Measurements from ENCODE around the gene ACSS2.

DNA sequence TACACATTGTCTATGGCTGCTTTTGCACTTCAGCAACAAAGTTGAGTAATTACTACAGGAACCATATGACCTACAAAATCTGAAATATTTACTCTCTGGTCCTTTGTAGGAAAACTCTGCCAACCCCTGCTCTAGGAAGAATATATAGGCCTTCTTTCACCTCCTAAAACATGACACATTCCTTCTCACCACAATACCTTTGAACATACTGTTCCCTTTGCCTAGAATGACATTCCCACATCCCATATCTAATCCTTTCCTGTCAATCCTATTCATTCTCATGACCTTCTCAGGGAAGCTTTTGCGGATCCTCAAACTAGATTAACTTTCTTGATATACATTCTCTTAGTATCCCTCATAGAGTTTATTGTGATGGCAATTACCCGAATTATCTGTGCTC, 33.0 kb upstream of the ACSS2 start:
- TF ChIP-seq CTCF (IDR thresholded peaks at IDR 0.05; ENCODE audit: borderline replicate concordance, extremely low read depth, low read length, poor library complexity, severe bottlenecking), result no peak
- TF ChIP-seq EZH2 (IDR thresholded peaks at IDR 0.05; ENCODE audit: borderline replicate concordance, low read depth, low read length, severe bottlenecking), result no peak

Measured in DND-41 (cell line).